Esophagus squamous epithelium (tissue), 5 donors: ENCODE measurements around the gene SMYD4. TPM values are rescaled to one million over a fixed set of nuclear protein-coding genes. Genes with fewer than 3 reads are reported as not detected.
"Not testable (repeated sequence)": the region's sequence is repeated elsewhere in the genome, so short reads cannot be mapped to it uniquely, and the experiment has no call there.

Experiments
- DNase-seq: peaks from one replicate; lab custom pipeline; 2025; lab: John Stamatoyannopoulos, UW
- H3K27ac ChIP-seq, 4 donors: fragments of 200-600 bp; sonication (generic); one replicate each; pipeline ENCODE4 v1.5.1; 2016 to 2019; ENCODE audit warnings: mild to moderate bottlenecking in 1 of 4
- H3K27me3 ChIP-seq, 4 donors: fragments of 200-600 bp; sonication (generic); 1 replicate in 3 of 4; 2 replicates in 1 of 4; pipeline versions ENCODE4 v1.5.1 to v1.6.0; 2017 to 2021; ENCODE audit warnings: antibody characterized with exemption in 1 of 4
- H3K36me3 ChIP-seq, 3 donors: fragments of 200-600 bp; sonication (generic); one replicate each; pipeline ENCODE4 v1.5.1; 2016 to 2019
- H3K4me1 ChIP-seq, 3 donors: fragments of 200-600 bp; sonication (generic); one replicate each; pipeline ENCODE4 v1.5.1; 2017 to 2019
- H3K4me3 ChIP-seq, 4 donors: fragments of 200-600 bp; sonication (generic); 1 replicate in 3 of 4; 2 replicates in 1 of 4; pipeline ENCODE4 v1.5.1; 2016 to 2019; ENCODE audit warnings: mild to moderate bottlenecking in 2 of 4, moderate library complexity in 1 of 4
- H3K9me3 ChIP-seq, 3 donors: fragments of 200-600 bp; sonication (generic); one replicate each; pipeline ENCODE4 v1.5.1; 2016 to 2019
- POLR2A ChIP-seq, 4 donors: fragments of 450-650 bp; IDR thresholded peaks; one replicate each; pipeline ENCODE4 v1.6.1; 2017; ENCODE audit warnings: antibody characterized with exemption in 4 of 4, mild to moderate bottlenecking in 4 of 4, moderate library complexity in 3 of 4
- WGBS, 2 donors: methylation state at CpG; one replicate each; pipeline ENCODE4 v1.1.5; 2018; 5-methylcytosine and 5-hydroxymethylcytosine counted together
- intact Hi-C: fragments of 100-400 bp; cut with DNase I; formaldehyde crosslinking; loops from one replicate; pipeline ENCODE4 v1.15.0; 2022
- total RNA-seq, 4 donors: library from RNA; depleted of rRNA; stranded (reverse); fragments of >200 nt; gene quantifications; one replicate each; pipeline ENCODE4 v1.1.0, GENCODE V29; 2016
- TF ChIP-seq, protein P1 (sequence below), 6 experiments: fragments of 450-650 bp in 4 of 6; fragments of 200-600 bp in 2 of 6; sonication (generic) in 2 of 6; IDR thresholded peaks; one replicate each; pipeline ENCODE4 v1.5.1; 2016 to 2019; ENCODE audit warnings: antibody characterized with exemption in 6 of 6, mild to moderate bottlenecking in 4 of 6, moderate library complexity in 4 of 6
- donor health status: DM: yes; HTN: yes; CAD: no.

Gene SMYD4
- total RNA-seq, 4 donors from 2014 or later, result 5.0 to 9.0 (median 6.5) TPM

DNA sequence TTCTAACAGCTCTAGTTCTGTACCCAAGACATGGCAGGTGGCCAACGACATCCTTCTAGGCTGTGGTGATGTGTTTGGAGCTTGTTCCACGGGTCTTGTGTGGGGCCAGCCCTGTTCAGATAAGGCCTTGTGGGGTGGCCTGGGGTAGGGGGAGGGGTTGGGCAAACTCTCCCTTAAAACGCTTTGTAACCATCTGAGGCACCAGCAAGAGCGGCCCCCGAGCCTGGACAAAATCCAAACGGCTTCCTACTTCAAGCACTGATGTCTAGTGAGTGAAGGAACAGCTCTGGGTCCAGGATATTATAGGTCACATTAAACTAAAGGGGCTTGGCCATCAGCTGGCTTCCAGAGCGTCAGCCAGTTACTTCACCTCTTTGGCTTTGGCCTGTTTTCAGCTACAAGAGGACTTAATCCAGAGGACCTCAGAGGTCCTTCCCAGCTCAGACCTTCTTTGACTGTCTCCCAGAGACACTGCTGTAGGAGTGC, 56.0 kb downstream of the SMYD4 start:
- no peak for TF ChIP-seq POLR2A (IDR thresholded peaks at IDR 0.05)

DNA sequence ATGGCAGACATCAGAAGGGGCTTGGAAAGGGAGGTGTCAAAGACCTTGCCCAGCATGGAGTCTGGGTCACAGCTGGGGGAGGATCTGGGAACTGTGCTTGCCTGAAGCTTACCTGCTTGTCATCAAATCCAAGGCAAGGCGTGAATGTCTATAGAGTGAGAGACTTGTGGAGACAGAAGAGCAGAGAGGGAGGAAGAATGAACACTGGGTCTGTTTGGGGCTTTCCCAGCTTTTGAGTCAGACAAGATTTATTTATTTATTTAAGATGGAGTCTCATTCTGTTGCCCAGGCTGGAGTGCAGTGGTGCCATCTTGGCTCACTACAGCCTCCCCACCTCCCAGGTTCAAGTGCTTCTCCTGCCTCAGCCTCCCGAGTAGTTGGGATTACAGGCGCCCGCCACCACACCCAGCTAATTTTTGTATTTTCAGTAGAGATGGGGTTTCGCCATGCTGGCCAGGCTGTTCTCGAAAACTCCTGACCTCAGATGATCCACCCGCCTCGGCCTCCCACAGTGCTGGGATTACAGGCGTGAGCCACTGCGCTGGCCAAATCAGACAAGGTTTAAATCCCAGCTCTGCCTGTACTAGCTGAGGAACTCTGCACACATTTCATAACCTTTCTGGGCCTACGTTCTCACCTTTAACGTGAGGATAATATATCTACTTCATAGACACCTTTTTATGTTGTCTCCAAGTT, 56.6 kb downstream of the SMYD4 start:
- H3K27me3 ChIP-seq, H3K9me3 ChIP-seq, DNase-seq, intact Hi-C loops, H3K4me3 ChIP-seq: not testable (repeated sequence)
- Histone ChIP-seq H3K27ac (peak overlapping the region; percentile 30 to 82 (median 62)), H3K36me3 (peaks cover 0 to 42% (median 0%) of the 10 kb centered on the region in 3 donors), H3K4me1 (peaks cover 18 to 54% (median 35%) of the 10 kb centered on the region in 3 donors)
- WGBS, 2 donors, result 48 to 55% methylated on average over 11 to 12 of the region's 12 CpGs

More for the DNA sequence above, 56.0 kb downstream of the SMYD4 start:
- Histone ChIP-seq H3K27ac (peak overlapping the region; percentile 30 to 82 (median 62)), H3K27me3 (no peaks in the 10 kb centered on the region), H3K36me3 (peaks cover 0 to 47% (median 0%) of the 10 kb centered on the region in 3 donors), H3K4me3 (no peak overlapping the region), H3K9me3 (no peaks in the 10 kb centered on the region), H3K4me1 (peaks cover 18 to 54% (median 35%) of the 10 kb centered on the region in 3 donors)
- no peak for DNase-seq
- 31 to 60% methylated on average over 2 to 7 of the region's 7 CpGs for WGBS, 2 donors
- intact Hi-C loops, result no loop called here

DNA sequence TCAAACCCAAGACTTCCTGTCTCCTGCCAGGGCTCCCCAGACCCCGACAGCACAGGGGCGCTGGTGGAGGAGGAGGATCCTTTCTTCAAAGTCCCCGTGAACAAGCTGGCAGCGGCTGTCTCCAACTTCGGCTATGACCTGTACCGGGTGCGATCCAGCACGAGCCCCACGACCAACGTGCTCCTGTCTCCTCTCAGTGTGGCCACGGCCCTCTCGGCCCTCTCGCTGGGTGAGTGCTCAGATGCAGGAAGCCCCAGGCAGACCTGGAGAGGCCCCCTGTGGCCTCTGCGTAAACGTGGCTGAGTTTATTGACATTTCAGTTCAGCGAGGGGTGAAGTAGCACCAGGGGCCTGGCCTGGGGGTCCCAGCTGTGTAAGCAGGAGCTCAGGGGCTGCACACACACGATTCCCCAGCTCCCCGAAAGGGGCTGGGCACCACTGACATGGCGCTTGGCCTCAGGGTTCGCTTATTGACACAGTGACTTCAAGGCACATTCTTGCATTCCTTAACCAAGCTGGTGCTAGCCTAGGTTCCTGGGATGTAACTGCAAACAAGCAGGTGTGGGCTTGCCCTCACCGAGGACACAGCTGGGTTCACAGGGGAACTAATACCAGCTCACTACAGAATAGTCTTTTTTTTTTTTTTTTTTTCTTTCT, 59.8 kb downstream of the SMYD4 start:
- H3K9me3 ChIP-seq, result no peaks in the 10 kb centered on the region
- WGBS, 2 donors, result 20 to 21% methylated on average over 11 of the region's 21 CpGs
- H3K36me3 ChIP-seq, result peaks cover 0 to 10% (median 0%) of the 10 kb centered on the region in 3 donors
- peak overlapping the region; percentile 71 to 85 (median 80) for H3K27ac ChIP-seq
- H3K4me3 ChIP-seq, result peak overlapping the region in 1 of 4 donors; percentile 39
- no peaks in the 10 kb centered on the region for H3K27me3 ChIP-seq
- intact Hi-C loops, result no loop called here
- H3K4me1 ChIP-seq, result peaks cover 24 to 73% (median 54%) of the 10 kb centered on the region in 3 donors
- no peak for TF ChIP-seq POLR2A (IDR thresholded peaks at IDR 0.05)
- TF ChIP-seq, protein P1, sequence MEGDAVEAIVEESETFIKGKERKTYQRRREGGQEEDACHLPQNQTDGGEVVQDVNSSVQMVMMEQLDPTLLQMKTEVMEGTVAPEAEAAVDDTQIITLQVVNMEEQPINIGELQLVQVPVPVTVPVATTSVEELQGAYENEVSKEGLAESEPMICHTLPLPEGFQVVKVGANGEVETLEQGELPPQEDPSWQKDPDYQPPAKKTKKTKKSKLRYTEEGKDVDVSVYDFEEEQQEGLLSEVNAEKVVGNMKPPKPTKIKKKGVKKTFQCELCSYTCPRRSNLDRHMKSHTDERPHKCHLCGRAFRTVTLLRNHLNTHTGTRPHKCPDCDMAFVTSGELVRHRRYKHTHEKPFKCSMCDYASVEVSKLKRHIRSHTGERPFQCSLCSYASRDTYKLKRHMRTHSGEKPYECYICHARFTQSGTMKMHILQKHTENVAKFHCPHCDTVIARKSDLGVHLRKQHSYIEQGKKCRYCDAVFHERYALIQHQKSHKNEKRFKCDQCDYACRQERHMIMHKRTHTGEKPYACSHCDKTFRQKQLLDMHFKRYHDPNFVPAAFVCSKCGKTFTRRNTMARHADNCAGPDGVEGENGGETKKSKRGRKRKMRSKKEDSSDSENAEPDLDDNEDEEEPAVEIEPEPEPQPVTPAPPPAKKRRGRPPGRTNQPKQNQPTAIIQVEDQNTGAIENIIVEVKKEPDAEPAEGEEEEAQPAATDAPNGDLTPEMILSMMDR (IDR thresholded peaks at IDR 0.05), result no peak
- no peak for DNase-seq

DNA sequence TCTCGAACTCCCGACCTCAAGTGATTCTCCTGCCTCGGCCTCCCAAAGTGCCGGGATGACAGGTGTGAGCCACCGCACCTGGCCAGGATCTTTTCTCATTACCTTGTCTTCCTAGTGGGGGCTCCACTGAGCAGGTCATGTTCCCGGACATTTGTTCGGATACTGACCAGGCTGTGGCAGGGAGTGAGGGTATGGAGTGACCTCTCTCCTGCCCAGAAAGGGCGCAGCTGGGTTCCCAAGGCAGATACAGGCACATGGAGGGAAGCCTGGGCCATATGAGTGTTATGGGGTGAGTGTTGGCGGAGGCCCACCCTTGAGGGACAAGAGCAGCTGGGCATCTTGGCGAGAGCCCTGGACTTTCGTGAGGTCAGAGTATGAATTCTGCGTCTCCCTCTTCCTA, 62.3 kb downstream of the SMYD4 start:
- intact Hi-C loops, result no loop called here
- Histone ChIP-seq H3K36me3 (peaks cover 0 to 4% (median 0%) of the 10 kb centered on the region in 3 donors), H3K4me3 (no peak overlapping the region), H3K9me3 (no peaks in the 10 kb centered on the region), H3K4me1 (peaks cover 36 to 80% (median 65%) of the 10 kb centered on the region in 3 donors), H3K27me3 (no peaks in the 10 kb centered on the region), H3K27ac (peak overlapping the region; percentile 29 to 88 (median 60))
- WGBS, 2 donors, result 85 to 96% methylated on average over 3 to 12 of the region's 12 CpGs
- no peak for DNase-seq
- TF ChIP-seq, protein P1 (IDR thresholded peaks at IDR 0.05), result no peak
- TF ChIP-seq POLR2A (IDR thresholded peaks at IDR 0.05), result no peak

DNA sequence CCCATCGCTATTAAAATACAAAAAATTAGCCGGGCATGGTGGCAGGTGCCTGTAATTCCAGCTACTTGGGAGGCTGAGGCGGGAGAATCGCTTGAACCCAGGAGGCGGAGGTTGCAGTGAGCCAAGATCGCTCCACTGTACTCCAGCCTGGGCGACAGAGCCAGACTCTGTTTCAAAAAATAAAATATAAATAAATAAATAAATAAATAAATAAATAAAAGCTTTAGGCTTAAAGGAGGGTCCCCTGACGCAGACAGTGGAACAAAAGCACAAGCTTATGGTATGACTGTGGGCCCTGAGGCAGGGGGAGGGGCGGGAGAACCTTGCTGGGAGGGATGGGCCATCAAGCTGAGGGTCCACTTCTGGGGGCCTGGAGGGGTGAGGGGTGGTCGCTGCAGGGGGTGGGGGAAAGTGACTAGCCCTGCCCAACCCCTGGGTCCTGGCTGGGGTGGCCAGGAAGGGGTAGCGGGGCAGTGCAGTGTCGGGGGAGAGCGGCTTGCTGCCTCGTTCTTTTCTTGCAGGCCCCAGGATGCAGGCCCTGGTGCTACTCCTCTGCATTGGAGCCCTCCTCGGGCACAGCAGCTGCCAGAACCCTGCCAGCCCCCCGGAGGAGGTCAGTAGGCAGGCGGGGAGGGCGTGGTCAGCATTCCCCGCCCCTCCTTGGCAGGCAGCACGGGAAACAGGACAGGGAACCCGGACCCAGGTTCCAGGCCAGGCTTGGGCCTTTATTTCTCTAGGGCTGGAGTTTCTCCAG, 63.1 kb downstream of the SMYD4 start:
- Histone ChIP-seq H3K4me1 (peaks cover 44 to 83% (median 69%) of the 10 kb centered on the region in 3 donors), H3K27ac (peak overlapping the region; percentile 29 to 88 (median 60)), H3K9me3 (no peaks in the 10 kb centered on the region), H3K36me3 (peaks cover 0 to 2% (median 0%) of the 10 kb centered on the region in 3 donors), H3K27me3 (no peaks in the 10 kb centered on the region), H3K4me3 (no peak overlapping the region)
- intact Hi-C loops, result no loop called here
- WGBS, 2 donors, result 71 to 90% methylated on average over 7 to 15 of the region's 21 CpGs
- no peak for DNase-seq
- TF ChIP-seq POLR2A (IDR thresholded peaks at IDR 0.05), result no peak
- TF ChIP-seq, protein P1 (IDR thresholded peaks at IDR 0.05), result no peak
